SK-N-SH treated with all-trans-retinoic acid at 6 μM for 48 hours (cell line): ENCODE results near the gene SLC30A1.

Experiments
- ATAC-seq: fragments of 200-7000 bp; cut with Tn5 transposase; 3 replicates; pipeline ENCODE4 v1.9.1; 2020; ENCODE audit warnings: mild to moderate bottlenecking, moderate library complexity
- ARNTL ChIP-seq: fragments of 450-650 bp; formaldehyde crosslinking; IDR thresholded peaks from 2 replicates; pipeline ENCODE4 v1.5.0; 2020; ENCODE audit warnings: low read depth, mild to moderate bottlenecking, moderate library complexity, borderline replicate concordance
- CREB5 ChIP-seq: fragments of 250-450 bp; sonication (Bioruptor Pico); IDR thresholded peaks from 2 replicates; pipeline ENCODE4 v1.5.1; 2020; ENCODE audit warnings: low read depth, mild to moderate bottlenecking, moderate library complexity
- ESRRG ChIP-seq: fragments of 250-450 bp; sonication (Bioruptor Pico); IDR thresholded peaks from 2 replicates; pipeline ENCODE4 v1.6.1; 2021; ENCODE audit warnings: mild to moderate bottlenecking
- GLIS3 ChIP-seq: fragments of 250-450 bp; sonication (Bioruptor Pico); IDR thresholded peaks from 2 replicates; pipeline ENCODE4 v1.5.0; 2020; ENCODE audit warnings: mild to moderate bottlenecking, moderate library complexity
- ISL1 ChIP-seq: fragments of 250-450 bp; sonication (Bioruptor Pico); IDR thresholded peaks from 2 replicates; pipeline ENCODE4 v2.1.2; 2022; ENCODE audit warnings: mild to moderate bottlenecking, moderate library complexity
- OSR1 ChIP-seq: fragments of 250-450 bp; sonication (Bioruptor Pico); IDR thresholded peaks from 2 replicates; pipeline ENCODE4 v1.8.0; 2022; ENCODE audit warnings: moderate library complexity, mild to moderate bottlenecking, inconsistent platforms
- PATZ1 ChIP-seq: fragments of 250-450 bp; sonication (Bioruptor Pico); IDR thresholded peaks from 2 replicates; pipeline ENCODE4 v1.8.0; 2020; ENCODE audit warnings: mild to moderate bottlenecking, moderate library complexity, borderline replicate concordance
- PPARA ChIP-seq: fragments of 250-450 bp; sonication (Bioruptor Pico); IDR thresholded peaks from 2 replicates; pipeline ENCODE4 v1.5.0; 2020; ENCODE audit warnings: mild to moderate bottlenecking, borderline replicate concordance
- RARB ChIP-seq: fragments of 250-450 bp; sonication (Bioruptor Pico); IDR thresholded peaks from 2 replicates; pipeline ENCODE4 v1.8.0; 2021; ENCODE audit warnings: mild to moderate bottlenecking, moderate library complexity
- ZC3H10 ChIP-seq: fragments of 250-450 bp; sonication (Bioruptor Pico); IDR thresholded peaks from 2 replicates; pipeline ENCODE4 v1.5.1; 2021; ENCODE audit warnings: mild to moderate bottlenecking, moderate library complexity
- ZFP3 ChIP-seq: fragments of 250-450 bp; sonication (Bioruptor Pico); IDR thresholded peaks from 2 replicates; pipeline ENCODE4 v1.5.0; 2020; ENCODE audit warnings: mild to moderate bottlenecking, moderate library complexity
- ZFP30 ChIP-seq: fragments of 450-650 bp; formaldehyde crosslinking; IDR thresholded peaks from 2 replicates; pipeline ENCODE4 v1.5.0; 2022; ENCODE audit warnings: mild to moderate bottlenecking, moderate library complexity
- ZNF565 ChIP-seq: fragments of 450-650 bp; formaldehyde crosslinking; conservative IDR thresholded peaks from 2 replicates; pipeline ENCODE4 v1.5.0; 2020; ENCODE audit warnings: low read depth, mild to moderate bottlenecking, moderate library complexity
- ZNF70 ChIP-seq: fragments of 450-650 bp; formaldehyde crosslinking; IDR thresholded peaks from 2 replicates; pipeline ENCODE4 v1.5.0; 2020; ENCODE audit warnings: mild to moderate bottlenecking, moderate library complexity
- ZNF8 ChIP-seq: fragments of 450-650 bp; formaldehyde crosslinking; IDR thresholded peaks from 2 replicates; pipeline ENCODE4 v1.5.0; 2020; ENCODE audit warnings: mild to moderate bottlenecking, moderate library complexity
- TF ChIP-seq, protein P1 (sequence below): fragments of 250-450 bp; sonication (Bioruptor Pico); IDR thresholded peaks from 2 replicates; pipeline ENCODE4 v1.5.1; 2021; ENCODE audit warnings: mild to moderate bottlenecking, moderate library complexity
- TF ChIP-seq, protein P2 (sequence below): fragments of 250-450 bp; sonication (Bioruptor Pico); IDR thresholded peaks from 2 replicates; pipeline ENCODE4 v1.8.0; 2021; ENCODE audit warnings: low read depth, mild to moderate bottlenecking, moderate library complexity, borderline replicate concordance

Gene SLC30A1

GRCh38 chr1:211579440-211580302 lies 710 bp upstream of the SLC30A1 start (continued):
- TF ChIP-seq ZFP3 (CRISPR knock-in tag) = no peak
- no peak for TF ChIP-seq ZC3H10 (CRISPR knock-in tag)
- TF ChIP-seq, all 23 proteins: peak for 0

DNA sequence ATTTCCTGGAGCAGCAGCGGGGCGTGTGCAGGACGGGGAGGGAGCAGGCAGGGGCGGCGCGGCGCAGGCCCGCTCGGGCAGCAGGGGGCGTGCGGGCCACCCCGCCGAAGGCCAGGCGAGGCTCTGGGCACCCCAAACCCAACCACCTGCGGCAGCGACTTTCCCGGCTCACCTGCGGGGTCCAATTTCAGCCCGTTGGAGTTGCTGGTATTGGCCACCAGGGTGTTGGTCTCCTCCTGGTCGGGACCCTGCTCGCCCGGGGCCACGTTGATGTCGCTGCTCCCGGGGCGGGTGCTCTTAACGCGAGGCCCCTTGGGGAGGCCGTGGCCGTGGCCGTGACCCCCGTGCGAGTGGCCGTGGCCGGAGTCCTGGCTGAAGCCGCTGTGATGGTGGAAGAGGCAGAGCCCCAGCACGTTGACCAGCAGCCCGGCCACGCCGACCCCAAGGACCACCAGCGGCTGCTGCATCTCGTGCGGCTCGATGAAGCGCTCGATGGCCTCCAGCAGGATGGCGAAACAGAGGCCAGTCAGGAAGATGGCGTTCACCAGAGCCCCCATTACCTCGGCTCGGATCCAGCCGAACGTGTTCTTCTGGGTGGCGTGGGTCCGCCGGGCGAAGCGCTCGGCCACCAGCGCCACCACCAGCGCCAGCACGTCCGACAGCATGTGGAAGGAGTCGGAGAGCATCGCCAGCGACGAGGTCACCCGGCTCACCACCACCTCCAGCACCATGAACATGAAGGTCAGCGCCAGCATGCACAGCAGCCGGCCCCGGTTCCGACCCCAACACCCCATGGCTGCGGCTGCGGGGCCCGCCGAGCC lies 932 bp downstream of the SLC30A1 start:
- ATAC-seq = peak; percentile 77
- TF ChIP-seq ZFP30 (CRISPR knock-in tag) = no peak
- TF ChIP-seq, protein P1, sequence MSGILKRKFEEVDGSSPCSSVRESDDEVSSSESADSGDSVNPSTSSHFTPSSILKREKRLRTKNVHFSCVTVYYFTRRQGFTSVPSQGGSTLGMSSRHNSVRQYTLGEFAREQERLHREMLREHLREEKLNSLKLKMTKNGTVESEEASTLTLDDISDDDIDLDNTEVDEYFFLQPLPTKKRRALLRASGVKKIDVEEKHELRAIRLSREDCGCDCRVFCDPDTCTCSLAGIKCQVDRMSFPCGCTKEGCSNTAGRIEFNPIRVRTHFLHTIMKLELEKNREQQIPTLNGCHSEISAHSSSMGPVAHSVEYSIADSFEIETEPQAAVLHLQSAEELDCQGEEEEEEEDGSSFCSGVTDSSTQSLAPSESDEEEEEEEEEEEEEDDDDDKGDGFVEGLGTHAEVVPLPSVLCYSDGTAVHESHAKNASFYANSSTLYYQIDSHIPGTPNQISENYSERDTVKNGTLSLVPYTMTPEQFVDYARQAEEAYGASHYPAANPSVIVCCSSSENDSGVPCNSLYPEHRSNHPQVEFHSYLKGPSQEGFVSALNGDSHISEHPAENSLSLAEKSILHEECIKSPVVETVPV (CRISPR knock-in tag) = no peak
- no peak for TF ChIP-seq CREB5 (CRISPR knock-in tag)
- TF ChIP-seq ZNF565 = no peak
- TF ChIP-seq ARNTL (CRISPR knock-in tag) = no peak
- TF ChIP-seq ESRRG (CRISPR knock-in tag) = no peak
- TF ChIP-seq, protein P2, sequence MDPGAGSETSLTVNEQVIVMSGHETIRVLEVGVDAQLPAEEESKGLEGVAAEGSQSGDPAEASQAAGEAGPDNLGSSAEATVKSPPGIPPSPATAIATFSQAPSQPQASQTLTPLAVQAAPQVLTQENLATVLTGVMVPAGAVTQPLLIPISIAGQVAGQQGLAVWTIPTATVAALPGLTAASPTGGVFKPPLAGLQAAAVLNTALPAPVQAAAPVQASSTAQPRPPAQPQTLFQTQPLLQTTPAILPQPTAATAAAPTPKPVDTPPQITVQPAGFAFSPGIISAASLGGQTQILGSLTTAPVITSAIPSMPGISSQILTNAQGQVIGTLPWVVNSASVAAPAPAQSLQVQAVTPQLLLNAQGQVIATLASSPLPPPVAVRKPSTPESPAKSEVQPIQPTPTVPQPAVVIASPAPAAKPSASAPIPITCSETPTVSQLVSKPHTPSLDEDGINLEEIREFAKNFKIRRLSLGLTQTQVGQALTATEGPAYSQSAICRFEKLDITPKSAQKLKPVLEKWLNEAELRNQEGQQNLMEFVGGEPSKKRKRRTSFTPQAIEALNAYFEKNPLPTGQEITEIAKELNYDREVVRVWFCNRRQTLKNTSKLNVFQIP = no peak
- no peak for TF ChIP-seq ZNF70 (CRISPR knock-in tag)
- no peak for TF ChIP-seq ZFP3 (CRISPR knock-in tag)

DNA sequence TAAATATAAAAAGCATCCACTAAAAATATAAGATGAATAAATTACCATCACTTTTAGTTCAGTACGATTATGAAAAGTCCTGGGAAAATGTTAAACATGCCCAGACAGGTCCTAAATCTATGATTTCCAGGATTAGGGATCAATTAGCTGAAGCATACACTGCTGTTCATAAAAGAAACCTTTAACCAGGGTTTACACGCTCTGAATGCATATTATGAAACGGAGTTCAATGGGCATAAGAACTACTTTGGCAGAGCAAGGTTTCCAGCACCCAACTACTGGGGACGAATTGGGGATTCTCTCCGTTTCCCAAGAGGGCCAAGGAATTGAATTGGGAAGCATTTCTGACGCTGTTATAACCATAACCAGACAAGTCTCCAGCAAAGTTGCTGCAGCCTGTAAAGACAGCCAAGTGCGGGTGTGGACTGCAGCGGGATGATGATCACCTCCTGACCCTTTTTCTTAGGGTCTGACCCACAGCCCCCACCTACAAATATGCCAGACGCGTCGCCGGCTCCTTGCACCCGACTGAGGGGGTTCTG lies 1.6 kb downstream of the SLC30A1 start:
- ATAC-seq = peak; percentile 2
- TF ChIP-seq RARB (CRISPR knock-in tag) (no peak), OSR1 (CRISPR knock-in tag) (0 out of 2 replicates have a peak, but pooled peaks have one; percentile 11)

DNA sequence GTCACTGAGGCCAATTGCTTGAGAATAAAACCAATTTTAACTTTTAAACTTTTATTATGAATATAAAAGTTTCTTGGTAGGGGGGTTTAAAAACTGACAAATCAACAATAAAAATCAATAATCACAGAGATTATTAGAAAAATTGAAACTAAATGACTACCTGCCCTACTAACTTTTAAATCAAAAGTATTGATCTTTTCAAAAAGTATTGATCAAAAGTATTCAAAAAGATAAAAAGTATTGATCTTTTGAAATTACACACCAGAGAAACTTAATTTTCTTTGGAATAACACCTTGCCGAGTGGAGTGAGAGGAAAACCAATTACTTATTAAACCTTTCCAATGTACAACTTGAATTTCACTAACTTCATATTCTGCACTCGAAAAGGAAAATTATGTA lies 2.2 kb downstream of the SLC30A1 start:
- TF ChIP-seq GLIS3 (CRISPR knock-in tag) = no peak
- no peak for TF ChIP-seq PPARA (CRISPR knock-in tag)
- no peak for TF ChIP-seq PATZ1
- no peak for TF ChIP-seq ZNF70 (CRISPR knock-in tag)
- TF ChIP-seq, protein P1 (CRISPR knock-in tag) = no peak
- no peak for TF ChIP-seq ZNF8 (CRISPR knock-in tag)
- no peak for TF ChIP-seq ISL1
- TF ChIP-seq, all 23 proteins: peak for 0
- no peak for ATAC-seq
